ENCODE data around the gene DYNC2I2. TPM values are rescaled to one million over a fixed set of nuclear protein-coding genes. Genes with fewer than 3 reads are reported as not detected.

The DYNC2I2 gene
- total and polyA plus RNA-seq, 10 of the 15 experiments (the other 5 are each of a cell fraction or from before 2014, with no cell fraction given), result 0.89 to 118 (median 47.9) TPM

DNA sequence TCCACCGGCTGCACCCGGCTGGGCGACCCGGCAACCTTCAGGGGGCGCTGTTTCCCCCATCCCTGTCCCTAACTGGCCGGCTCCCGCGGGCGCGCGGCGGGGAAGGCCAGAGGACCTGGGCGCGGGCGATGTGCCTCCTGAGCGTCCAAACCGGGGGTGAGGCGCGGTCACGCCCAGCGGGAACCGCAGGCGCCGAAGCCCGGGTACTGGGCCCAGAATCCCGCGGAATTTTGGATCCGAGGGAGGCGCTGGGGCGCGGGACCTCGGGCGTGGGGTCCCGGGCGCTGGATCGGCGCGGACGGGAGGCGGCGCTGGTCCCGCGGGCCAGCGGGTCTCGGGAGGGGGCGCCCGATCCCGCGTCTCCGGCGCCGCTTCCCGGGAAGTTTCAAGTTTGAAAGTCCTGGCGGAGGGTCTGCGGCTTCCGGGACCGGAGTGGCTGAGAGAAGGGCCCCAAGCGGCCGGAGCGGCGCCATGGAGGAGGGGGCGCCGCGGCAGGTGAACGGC lies 45.9 kb upstream of the DYNC2I2 start, which contains the start of gene PKN3 (continued):
- TF ChIP-seq, protein P1, sequence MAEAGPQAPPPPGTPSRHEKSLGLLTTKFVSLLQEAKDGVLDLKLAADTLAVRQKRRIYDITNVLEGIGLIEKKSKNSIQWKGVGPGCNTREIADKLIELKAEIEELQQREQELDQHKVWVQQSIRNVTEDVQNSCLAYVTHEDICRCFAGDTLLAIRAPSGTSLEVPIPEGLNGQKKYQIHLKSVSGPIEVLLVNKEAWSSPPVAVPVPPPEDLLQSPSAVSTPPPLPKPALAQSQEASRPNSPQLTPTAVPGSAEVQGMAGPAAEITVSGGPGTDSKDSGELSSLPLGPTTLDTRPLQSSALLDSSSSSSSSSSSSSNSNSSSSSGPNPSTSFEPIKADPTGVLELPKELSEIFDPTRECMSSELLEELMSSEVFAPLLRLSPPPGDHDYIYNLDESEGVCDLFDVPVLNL (IDR thresholded peaks at IDR 0.05; ENCODE audit: low read depth, low read length), result no peak; the same call in 1 of the 2 replicates
- no peak for TF ChIP-seq NFXL1 (IDR thresholded peaks at IDR 0.05; ENCODE audit: borderline replicate concordance)
- no peak for TF ChIP-seq ESRRA (IDR thresholded peaks at IDR 0.05; ENCODE audit: low read length)
- TF ChIP-seq, protein P2, sequence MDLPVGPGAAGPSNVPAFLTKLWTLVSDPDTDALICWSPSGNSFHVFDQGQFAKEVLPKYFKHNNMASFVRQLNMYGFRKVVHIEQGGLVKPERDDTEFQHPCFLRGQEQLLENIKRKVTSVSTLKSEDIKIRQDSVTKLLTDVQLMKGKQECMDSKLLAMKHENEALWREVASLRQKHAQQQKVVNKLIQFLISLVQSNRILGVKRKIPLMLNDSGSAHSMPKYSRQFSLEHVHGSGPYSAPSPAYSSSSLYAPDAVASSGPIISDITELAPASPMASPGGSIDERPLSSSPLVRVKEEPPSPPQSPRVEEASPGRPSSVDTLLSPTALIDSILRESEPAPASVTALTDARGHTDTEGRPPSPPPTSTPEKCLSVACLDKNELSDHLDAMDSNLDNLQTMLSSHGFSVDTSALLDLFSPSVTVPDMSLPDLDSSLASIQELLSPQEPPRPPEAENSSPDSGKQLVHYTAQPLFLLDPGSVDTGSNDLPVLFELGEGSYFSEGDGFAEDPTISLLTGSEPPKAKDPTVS (IDR thresholded peaks at IDR 0.05; ENCODE audit: low read depth, low read length), result no peak
- TF ChIP-seq SP1 (IDR thresholded peaks at IDR 0.05; ENCODE audit: low read depth, low read length), result no peak
- TF ChIP-seq SMAD5 (IDR thresholded peaks at IDR 0.05; ENCODE audit: low read depth), result no peak
- TF ChIP-seq CBFB (IDR thresholded peaks at IDR 0.05; ENCODE audit: low read depth), result no peak; the same call in 1 of the 2 replicates
- TF ChIP-seq FOXM1 (IDR thresholded peaks at IDR 0.05; ENCODE audit: low read depth, low read length), result no peak; the same call in 1 of the 2 replicates
- TF ChIP-seq, protein P3, sequence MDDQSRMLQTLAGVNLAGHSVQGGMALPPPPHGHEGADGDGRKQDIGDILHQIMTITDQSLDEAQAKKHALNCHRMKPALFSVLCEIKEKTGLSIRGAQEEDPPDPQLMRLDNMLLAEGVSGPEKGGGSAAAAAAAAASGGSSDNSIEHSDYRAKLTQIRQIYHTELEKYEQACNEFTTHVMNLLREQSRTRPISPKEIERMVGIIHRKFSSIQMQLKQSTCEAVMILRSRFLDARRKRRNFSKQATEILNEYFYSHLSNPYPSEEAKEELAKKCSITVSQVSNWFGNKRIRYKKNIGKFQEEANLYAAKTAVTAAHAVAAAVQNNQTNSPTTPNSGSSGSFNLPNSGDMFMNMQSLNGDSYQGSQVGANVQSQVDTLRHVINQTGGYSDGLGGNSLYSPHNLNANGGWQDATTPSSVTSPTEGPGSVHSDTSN (IDR thresholded peaks at IDR 0.05; ENCODE audit: insufficient replicate concordance, low read depth, low read length), result no peak
- TF ChIP-seq CEBPB (IDR thresholded peaks at IDR 0.05; ENCODE audit: borderline replicate concordance in 1 of 2, low read depth in 2 of 2, low read length in 2 of 2), result no peak
- no peak for TF ChIP-seq PML (IDR thresholded peaks at IDR 0.05; ENCODE audit: low read length)
- peak; percentile 38; the same call in 1 of the 2 replicates for TF ChIP-seq RUNX3 (IDR thresholded peaks at IDR 0.05; ENCODE audit: low read length)
- peak; percentile 26 for TF ChIP-seq MEF2B (IDR thresholded peaks at IDR 0.05; ENCODE audit: partially characterized antibody, poor library complexity, severe bottlenecking)
- TF ChIP-seq NR2F1 (conservative IDR thresholded peaks at IDR 0.05), result peak; percentile 77
- TF ChIP-seq, protein P4, sequence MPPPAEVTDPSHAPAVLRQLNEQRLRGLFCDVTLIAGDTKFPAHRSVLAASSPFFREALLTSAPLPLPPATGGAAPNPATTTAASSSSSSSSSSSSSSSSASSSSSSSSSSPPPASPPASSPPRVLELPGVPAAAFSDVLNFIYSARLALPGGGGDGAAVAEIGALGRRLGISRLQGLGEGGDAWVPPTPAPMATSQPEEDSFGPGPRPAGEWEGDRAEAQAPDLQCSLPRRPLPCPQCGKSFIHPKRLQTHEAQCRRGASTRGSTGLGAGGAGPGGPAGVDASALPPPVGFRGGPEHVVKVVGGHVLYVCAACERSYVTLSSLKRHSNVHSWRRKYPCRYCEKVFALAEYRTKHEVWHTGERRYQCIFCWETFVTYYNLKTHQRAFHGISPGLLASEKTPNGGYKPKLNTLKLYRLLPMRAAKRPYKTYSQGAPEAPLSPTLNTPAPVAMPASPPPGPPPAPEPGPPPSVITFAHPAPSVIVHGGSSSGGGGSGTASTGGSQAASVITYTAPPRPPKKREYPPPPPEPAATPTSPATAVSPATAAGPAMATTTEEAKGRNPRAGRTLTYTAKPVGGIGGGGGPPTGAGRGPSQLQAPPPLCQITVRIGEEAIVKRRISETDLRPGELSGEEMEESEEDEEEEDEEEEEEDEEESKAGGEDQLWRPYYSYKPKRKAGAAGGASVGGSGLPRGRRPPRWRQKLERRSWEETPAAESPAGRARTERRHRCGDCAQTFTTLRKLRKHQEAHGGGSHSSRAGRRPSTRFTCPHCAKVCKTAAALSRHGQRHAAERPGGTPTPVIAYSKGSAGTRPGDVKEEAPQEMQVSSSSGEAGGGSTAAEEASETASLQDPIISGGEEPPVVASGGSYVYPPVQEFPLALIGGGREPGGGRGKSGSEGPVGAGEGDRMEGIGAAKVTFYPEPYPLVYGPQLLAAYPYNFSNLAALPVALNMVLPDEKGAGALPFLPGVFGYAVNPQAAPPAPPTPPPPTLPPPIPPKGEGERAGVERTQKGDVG (CRISPR knock-in tag; IDR thresholded peaks at IDR 0.05), result no peak
- TF ChIP-seq, protein P5, sequence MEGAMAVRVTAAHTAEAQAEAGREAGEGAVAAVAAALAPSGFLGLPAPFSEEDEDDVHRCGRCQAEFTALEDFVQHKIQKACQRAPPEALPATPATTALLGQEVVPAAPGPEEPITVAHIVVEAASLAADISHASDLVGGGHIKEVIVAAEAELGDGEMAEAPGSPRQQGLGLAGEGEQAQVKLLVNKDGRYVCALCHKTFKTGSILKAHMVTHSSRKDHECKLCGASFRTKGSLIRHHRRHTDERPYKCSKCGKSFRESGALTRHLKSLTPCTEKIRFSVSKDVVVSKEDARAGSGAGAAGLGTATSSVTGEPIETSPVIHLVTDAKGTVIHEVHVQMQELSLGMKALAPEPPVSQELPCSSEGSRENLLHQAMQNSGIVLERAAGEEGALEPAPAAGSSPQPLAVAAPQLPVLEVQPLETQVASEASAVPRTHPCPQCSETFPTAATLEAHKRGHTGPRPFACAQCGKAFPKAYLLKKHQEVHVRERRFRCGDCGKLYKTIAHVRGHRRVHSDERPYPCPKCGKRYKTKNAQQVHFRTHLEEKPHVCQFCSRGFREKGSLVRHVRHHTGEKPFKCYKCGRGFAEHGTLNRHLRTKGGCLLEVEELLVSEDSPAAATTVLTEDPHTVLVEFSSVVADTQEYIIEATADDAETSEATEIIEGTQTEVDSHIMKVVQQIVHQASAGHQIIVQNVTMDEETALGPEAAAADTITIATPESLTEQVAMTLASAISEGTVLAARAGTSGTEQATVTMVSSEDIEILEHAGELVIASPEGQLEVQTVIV (IDR thresholded peaks at IDR 0.05; ENCODE audit: borderline replicate concordance, partially characterized antibody), result no peak
- TF ChIP-seq SRF (IDR thresholded peaks at IDR 0.05; ENCODE audit: low read depth in 2 of 2, low read length in 2 of 2), result no peak
- TF ChIP-seq, protein P6, sequence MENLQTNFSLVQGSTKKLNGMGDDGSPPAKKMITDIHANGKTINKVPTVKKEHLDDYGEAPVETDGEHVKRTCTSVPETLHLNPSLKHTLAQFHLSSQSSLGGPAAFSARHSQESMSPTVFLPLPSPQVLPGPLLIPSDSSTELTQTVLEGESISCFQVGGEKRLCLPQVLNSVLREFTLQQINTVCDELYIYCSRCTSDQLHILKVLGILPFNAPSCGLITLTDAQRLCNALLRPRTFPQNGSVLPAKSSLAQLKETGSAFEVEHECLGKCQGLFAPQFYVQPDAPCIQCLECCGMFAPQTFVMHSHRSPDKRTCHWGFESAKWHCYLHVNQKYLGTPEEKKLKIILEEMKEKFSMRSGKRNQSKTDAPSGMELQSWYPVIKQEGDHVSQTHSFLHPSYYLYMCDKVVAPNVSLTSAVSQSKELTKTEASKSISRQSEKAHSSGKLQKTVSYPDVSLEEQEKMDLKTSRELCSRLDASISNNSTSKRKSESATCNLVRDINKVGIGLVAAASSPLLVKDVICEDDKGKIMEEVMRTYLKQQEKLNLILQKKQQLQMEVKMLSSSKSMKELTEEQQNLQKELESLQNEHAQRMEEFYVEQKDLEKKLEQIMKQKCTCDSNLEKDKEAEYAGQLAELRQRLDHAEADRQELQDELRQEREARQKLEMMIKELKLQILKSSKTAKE (IDR thresholded peaks at IDR 0.05; ENCODE audit: low read depth, poor library complexity, severe bottlenecking), result no peak

All from GM12878 (cell line).